Measurements from ENCODE around the gene METRN.
A peak's percentile ranks its signal among the peaks of the same experiment; 100 is the strongest.

Gene METRN

GRCh38 chr16:725463-726187 lies 10.7 kb downstream of the METRN start:
- DNase-seq: no peak

GRCh38 chr16:726188-726437 lies 11.2 kb downstream of the METRN start:
- no peak for DNase-seq

GRCh38 chr16:726438-727290 lies 11.7 kb downstream of the METRN start, which contains the start of the genes CCDC78 and HAGHL:
Gene CCDC78, minus strand, starts transcription at chr16:726443. Its CDS starts 76 bp downstream, at chr16:726367.
Gene HAGHL, plus strand, starts transcription at chr16:727106. Its CDS starts 404 bp downstream, at chr16:727510.
- no peak for DNase-seq

GRCh38 chr16:727291-727977 lies 12.5 kb downstream of the METRN start:
- DNase-seq: no peak

GRCh38 chr16:728131-728889 lies 13.4 kb downstream of the METRN start:
- peak; percentile 57 for DNase-seq

GRCh38 chr16:728890-729744 lies 14.2 kb downstream of the METRN start:
- DNase-seq: no peak

- DNase-seq: no peak
Measured at GRCh38 chr16:729768-730665, 15.1 kb downstream of the METRN start.

GRCh38 chr16:730666-731509 lies 16.0 kb downstream of the METRN start:
- DNase-seq: no peak

GRCh38 chr16:732332-732731 lies 17.4 kb downstream of the METRN start:
- DNase-seq: no peak

GRCh38 chr16:732936-733335 lies 18.0 kb downstream of the METRN start:
- DNase-seq: no peak

GRCh38 chr16:733382-734207 lies 18.7 kb downstream of the METRN start:
- DNase-seq: no peak

- DNase-seq: no peak
Measured at GRCh38 chr16:734208-734980, 19.5 kb downstream of the METRN start.

GRCh38 chr16:734981-735881 lies 20.3 kb downstream of the METRN start:
- no peak for DNase-seq

- DNase-seq: no peak
Measured at GRCh38 chr16:735982-736453, 21.1 kb downstream of the METRN start.

GRCh38 chr16:736936-737481 lies 22.1 kb downstream of the METRN start:
- DNase-seq: no peak

Measured in NCI-H510A (cell line).